GM18498 (cell line): Measurements from ENCODE around the gene OR51B4.
"Not testable (repeated sequence)": the region's sequence is repeated elsewhere in the genome, so short reads cannot be mapped to it uniquely, and the experiment has no call there.

ENCODE experiments used
- ATAC-seq: cut with Tn5 transposase; IDR thresholded peaks from one replicate; pipeline ENCODE4 v1.9.1; 2021; ENCODE audit warnings: mild to moderate bottlenecking, moderate library complexity; ENCODE audit not compliant: unreplicated experiment

OR51B4 gene, protein sequence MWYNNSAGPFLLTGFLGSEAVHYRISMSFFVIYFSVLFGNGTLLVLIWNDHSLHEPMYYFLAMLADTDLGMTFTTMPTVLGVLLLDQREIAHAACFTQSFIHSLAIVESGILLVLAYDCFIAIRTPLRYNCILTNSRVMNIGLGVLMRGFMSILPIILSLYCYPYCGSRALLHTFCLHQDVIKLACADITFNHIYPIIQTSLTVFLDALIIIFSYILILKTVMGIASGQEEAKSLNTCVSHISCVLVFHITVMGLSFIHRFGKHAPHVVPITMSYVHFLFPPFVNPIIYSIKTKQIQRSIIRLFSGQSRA

DNA sequence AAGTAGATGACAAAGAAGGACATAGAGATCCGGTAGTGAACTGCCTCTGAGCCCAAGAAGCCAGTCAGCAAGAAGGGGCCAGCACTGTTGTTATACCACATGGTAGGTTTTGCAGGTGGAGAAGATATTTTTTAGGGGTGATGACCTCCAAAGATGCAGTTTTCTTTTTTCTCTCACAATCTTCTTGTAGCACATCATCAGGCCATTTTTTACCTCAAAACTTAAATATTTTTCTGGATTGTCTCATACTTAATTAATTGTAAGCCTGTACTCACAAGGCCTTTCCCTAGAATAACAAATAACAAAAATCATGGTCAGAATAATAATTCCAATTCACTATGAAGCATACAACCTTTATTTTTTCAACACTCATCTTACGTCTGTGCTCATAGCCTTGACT is at the start of gene OR51B4:
OR51B4 (minus strand) TSS at position 101 of the 400 bp plus-strand sequence; CDS start at position 101, 0 bp downstream.
- ATAC-seq = no peak

DNA sequence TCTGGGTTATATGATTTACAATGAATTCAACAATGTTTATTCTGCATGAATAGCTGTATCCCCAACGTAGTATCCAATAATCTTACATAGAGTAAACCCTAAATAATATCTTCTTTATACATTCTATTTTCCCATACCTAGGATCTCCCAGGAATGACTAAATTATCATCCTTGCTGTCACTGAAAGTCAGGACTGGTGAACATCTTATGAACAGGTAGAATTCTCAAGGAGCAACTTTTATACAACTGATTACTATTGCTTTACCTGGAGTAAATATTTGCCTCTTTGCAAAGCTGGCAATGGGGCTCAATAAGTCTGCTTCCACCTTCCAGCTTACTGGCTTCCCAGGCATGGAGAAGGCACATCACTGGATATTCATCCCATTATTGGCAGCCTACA is 49.5 kb upstream of the OR51B4 start, which contains the start of gene OR51B6:
OR51B6 (plus strand) TSS at position 301 of the 400 bp plus-strand sequence; CDS start at position 301, 0 bp downstream.
- ATAC-seq = no peak

DNA sequence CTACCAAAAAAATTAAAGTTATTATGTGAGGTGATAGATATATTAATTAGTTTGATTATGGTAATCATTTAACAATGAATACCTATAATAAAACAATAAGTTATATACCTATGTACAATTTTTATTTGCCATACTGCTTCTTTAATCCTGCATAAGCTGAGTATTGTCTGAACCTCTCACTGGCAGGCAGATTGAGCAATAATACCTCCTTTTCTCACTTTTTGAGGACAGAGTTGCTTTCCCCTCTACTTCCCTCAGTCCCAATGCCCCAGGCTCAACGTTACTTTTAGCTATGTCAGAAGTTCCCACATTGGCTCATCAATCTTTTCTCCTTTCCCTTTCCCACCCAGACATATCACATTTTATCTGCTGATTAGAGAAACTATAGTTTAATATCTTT is 47.8 kb upstream of the OR51B4 start:
- ATAC-seq = no peak

DNA sequence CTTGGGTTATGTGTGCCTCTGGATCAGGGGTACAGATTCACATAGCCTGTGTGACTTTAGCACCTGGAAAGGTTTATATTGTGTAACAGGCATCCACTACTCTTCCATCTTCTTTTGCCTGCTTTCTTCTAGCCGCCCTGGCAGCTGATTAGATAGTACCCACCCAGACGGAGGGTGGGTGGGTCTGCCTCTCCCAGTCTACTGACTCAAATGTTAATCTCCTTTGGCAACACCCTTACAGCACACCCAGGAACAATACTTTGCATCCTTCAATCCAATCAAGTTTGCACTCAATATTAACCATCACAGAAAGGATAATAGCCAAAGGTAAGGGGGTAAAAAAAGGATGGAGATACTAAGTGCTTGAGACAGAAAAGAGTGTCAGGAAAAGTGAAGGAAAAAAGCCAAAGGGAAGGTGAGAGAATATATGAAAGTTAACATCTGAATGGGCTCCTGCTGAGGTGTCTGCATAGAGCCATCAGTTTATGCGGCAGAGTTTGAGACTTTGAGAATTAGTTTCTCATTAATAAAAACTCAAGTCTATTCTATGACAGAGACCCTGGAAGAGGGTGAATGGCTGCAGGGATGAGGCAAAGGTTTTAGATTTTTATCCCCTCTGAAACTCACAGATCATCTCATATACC is 46.9 kb upstream of the OR51B4 start:
- no peak for ATAC-seq

DNA sequence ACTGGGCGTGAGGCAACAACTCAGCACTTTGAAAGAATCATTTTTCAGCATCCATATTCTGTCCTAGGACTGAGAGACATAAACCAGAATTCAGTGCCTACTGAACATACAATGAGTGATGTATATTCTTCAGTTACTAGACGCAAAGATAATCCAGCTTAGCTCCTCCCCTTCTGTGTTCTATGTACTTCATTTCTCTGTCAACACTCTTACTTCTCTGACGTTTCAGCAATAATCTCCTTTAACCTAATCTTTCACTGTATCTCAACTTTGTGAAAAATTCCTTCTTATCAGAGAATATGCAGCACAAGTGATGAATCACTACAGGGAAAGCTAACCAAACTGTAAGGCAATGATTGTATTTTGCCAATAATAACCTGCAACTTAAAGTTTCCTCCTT is 44.1 kb upstream of the OR51B4 start:
- no peak for ATAC-seq

DNA sequence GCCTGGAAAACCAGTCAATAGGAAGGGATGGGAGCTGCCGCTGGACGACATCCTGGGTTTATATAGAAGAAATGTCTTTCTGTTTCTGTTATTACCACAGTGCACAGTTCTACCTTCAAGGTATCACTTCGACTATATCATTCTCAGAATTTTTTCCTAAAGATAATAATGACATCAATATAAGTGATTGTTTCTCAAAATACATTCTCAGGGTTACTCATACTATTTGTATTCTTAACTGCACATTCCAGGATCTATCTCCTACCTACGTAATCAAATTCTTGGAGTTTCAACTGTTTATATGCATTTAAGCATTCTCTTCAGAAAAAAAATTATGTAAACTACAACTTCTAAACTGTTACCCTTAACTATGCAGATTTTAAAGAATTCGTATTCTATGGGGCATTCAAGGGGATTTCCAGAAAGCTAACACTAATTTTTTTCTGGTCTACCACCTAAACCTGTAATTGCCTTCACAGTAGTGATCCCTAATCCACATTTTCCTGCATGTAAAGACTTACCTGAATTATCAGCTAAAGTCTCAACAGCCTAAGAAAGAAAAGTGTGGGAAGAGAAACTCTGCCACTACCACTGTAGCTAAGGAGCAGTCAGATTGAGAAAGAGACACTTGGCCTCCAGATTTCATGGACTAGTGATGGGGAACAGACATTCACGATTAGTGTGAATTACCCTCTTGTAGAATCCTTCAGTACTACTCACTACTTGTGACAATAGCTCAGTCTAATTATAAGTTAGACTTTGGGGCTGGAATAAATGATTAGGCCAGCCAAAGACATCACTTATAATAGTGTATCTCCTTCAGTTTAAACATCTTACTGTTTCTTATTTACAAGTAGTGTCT is 42.0 kb upstream of the OR51B4 start, which contains the start of gene OR51B5:
OR51B5 (minus strand) TSS at position 51 of the 862 bp plus-strand sequence; CDS start at position 51, 0 bp downstream.
- ATAC-seq = no peak

DNA sequence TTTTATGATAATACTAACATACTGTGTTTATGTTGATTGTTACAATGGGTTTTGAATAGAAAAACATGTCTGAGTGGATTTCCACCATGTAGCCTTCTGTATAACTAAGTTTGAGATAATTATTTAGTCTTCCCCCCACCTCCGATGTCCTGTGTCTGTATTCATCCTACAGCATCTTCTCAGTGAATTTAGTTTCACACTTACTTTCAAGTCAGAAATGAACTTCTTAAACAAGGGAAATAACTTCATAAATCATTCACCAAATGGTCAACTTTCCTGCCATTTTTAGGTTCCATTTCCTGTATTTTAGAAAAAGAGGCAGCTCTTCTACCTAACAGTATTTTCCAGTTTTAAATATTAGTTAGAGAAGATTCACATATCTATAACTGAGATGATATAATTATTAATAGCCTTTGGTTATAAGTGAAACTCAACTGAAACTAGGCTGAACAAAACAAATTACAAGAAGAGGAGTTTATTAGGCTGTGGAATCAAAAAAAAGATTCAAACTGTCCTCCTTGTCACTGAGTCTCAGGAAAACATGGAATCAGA is 38.1 kb upstream of the OR51B4 start:
- ATAC-seq = peak; percentile 71

DNA sequence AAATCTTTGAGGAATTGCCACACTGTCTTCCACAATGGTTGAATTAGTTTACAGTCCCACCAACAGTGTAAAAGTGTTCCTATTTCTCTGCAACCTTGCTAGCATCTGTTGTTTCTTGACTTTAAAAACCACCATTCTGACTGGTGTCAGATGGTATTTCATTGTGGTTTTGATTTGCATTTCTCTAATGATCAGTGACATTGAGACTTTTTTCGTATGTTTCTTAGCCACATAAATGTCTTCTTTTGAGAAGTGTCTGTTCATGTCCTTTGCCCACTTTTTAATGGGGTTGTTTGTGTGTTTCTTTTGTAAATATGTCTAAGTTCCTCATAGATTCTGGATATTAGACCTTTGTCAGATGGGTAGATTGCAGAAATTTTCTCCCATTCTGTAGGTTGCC is 35.5 kb upstream of the OR51B4 start:
- not testable (repeated sequence) for ATAC-seq

DNA sequence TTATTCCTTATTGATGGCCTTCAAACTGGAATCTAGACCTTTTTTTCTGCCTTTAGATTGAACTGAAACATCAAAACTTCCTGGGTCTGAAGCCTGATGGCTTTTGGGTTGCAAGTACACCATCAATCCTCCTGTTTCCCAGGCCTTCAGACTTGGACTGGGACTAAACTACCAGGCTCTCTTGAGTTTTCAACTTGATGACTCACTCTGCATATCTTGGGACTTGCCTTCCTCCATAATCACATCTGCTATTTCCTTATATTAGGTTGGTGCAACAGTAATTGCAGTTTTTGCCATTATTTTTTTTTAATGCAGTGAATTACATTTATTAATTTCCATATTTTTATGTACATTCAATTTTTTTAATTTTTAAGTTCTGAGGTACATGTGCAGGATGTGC is 34.6 kb upstream of the OR51B4 start:
- no peak for ATAC-seq

DNA sequence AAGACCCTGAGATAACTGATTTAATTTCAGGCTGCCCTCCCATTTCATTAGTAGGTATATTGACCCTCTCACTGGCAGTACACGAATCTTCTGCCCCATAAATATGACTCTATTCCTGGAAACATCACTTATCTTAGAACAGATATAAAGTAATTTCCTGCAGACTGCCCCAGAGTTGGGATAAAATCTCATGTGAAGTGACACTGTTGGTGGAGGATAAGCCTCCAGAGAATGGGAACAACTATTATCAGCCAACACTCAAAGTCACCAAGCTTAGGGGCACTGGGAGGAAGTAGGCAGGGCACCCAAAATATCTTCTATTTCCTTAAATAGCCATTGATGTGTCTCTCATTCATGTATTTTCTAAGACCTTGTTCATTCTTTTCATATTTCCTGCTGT is 33.4 kb upstream of the OR51B4 start:
- no peak for ATAC-seq

DNA sequence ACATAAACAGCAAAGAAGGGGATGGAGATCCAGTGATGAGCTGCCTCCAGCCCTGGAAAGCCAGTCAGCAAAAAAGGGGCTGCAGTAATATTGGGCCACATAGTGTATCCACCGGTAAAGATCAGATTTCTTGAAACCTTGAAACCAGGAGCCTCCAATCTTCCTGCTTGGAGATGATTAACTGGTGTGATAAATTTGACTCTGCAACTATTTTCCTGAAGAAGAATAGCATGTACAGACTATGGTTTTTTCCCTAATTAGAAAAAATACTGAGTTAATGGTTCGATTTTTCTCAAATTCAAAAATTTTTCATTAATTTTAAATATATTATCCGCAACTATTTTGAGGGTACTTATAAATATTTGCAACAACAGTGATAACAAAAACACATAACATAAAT is 22.5 kb upstream of the OR51B4 start, which contains the start of gene OR51B2:
OR51B2 (minus strand) TSS at position 101 of the 400 bp plus-strand sequence; CDS start at position 101, 0 bp downstream.
- ATAC-seq = no peak

DNA sequence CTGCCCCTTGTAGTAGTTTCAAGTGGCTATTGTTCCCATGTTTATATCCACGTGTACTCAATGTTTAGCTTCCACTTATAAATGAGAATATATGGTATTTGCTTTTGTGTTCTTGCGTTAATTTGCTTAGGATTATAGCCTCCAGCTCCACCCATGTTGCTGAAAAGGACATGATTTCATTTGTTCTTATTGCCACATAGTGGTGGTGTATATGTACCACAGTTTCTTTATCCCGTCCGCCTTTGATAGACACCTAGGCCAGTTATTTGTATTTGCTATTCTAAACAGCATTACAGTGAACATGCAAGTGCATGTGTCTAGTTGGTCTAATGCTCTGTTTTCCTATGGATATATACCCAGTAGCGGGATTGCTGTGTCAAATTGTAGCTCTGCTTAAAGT is 15.5 kb upstream of the OR51B4 start:
- ATAC-seq = no peak

DNA sequence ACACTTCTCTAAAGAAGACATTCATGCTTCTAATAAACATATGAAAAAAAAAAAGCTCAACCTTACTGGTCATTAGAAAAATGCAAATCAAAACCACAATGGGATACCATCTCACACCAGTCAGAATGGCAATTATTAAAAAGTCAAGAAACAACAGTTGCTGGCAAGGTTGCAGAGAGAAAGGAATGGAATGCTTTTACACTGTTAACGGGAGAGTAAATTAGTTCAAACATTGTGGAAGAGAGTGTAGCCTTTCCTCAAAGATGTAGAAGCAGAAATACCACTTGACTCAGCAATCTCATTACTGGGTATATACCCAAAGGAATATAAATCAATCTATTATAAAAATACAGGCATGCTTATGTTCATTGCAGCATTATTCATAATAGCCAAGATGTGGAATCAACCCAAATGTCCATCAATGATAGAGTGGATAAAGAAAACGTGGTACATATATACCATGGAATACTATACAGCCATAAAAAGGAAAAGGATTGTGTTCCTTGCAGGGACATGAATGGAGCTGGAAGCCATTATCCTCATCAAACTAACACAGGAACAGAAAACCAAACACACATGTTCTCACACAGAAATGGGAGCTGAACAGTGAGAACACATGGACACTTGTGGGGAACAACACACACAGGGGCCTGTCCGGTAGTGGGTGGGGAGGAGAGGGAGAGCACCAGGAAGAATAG is 11.7 kb upstream of the OR51B4 start:
- not testable (repeated sequence) for ATAC-seq

DNA sequence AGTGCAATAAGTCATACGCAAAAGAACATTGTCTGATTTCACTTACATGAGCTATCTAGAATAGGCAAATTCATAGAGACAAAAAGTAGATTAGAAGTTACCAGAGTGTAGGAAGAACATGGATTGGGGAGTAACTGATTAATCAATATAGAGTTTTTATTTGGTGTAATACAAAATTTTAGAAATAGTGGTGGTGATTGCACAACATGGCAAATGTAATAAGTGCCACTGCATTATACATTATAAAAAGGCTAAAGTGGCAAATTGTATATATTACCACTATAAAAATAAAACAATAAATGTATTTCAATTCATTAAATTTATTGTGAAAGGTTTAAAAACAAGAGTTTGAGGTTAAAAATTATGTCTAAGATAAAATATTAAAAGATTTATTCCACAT is 8.7 kb upstream of the OR51B4 start:
- no peak for ATAC-seq

DNA sequence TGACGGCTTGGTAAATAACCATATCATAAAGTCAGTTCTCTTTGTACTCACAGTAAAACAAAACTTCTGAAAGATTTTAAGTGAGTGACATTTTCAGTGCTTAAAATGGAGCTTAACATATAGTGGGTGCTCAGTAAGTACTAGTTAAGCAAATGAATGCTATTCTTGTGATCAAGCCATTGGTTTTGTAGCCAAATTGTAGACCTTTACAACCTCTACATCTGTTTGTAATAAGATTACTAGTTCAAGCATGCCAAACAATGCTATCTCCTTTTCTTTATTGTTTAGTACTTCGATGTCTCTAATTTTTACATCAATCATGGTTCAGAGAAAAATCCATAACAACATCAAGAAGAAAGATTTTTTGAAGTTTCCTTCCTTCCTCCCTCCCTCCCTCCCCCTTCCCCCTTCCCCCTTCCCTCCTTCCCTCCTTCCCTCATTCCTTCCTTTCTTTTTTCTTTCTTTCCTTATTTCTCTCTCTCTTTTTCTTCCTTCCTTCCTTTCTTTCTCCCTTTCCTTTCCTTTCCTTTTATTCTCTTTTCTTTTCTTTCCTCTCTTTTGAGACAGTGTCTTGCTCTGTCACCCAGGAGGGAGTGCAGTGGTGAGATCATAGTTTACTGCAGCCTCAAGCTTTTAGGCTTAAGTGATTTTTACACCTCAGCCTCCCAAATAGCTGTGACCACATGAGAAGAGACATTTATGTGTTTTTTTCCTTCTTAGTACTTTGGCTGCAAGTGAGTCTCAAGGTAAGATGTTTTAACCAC is 5.7 kb upstream of the OR51B4 start:
- no peak for ATAC-seq

DNA sequence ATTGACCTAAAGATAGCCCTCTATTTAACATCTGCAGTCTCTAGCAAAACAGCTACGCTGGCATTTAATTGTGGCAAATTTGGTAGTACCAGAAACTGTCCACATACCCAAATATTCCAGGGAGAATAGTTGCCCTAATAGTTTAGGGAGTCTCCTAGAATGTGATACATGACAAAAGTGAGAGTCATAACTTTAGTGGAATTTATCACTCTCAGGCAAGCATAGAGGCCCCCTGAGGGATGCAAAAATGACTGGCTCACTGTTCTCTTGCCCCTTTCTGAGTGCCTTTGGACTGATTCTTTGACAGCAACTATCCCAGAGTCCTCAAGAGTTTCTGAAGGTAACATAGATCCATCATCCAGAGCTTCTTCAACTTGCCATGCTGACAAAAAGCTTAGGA is 2.3 kb upstream of the OR51B4 start:
- ATAC-seq = no peak

DNA sequence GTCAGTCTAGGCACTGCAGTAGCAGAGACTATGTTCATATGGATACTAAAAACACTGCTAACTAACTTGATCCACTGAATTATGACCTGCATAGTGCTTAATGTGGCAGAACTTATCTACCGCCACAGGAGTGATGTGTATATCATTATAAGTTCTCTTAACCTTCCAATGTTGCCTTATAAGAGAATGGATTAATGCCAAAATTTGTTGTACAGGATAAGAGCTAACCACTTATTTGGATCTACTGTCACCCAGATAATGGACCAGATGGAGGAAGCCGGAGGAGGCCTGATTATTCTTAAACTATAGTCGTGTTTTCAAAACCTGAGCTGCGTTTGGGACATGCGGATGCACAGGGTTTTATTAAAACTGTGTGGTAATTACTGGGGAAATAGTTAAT is 1.9 kb upstream of the OR51B4 start:
- ATAC-seq = no peak

DNA sequence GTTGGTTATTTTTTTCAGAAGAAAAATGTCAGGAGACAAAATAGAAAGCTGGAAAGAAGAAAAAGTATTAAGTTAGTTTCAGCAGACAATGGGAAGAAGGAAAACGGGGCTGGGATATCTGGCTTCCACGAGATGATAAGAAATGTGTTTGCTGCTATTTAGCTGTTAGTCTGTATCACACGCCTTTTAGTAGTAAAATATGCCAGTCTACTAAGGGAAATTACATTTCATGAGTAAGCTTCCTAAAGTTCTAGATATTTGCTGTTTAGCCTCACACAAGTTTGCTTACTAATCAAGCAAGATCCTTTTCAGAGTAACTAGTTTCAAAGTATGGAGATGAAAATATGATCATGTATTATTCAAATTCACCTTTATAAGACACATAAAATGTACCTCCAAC is 1.5 kb downstream of the OR51B4 start:
- no peak for ATAC-seq

DNA sequence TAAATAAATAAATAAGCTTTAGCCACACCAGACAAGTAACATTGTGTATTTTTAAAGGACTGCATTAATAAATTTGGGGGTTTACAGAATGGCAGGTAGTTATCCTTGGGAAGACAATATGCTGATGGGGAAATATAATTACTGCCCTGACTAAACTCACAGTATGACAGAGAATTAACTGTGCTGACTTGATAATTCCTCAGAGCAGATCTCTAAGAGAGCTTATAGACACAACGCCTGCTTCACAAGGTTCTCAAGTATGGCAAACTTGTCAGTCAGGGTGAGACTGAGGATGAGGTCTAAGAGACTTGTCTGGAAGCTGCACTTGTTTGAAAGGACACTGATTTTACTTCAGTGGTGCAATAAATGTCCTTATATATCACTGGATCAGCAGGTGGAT is 3.3 kb downstream of the OR51B4 start:
- ATAC-seq = no peak
